ENCODE results near the gene HIVEP3. TPM values are rescaled to one million over a fixed set of nuclear protein-coding genes. Genes with fewer than 3 reads are reported as not detected.
"Not testable (repeated sequence)": the region's sequence is repeated elsewhere in the genome, so short reads cannot be mapped to it uniquely, and the experiment has no call there.

Gene HIVEP3
- total RNA-seq, 1 experiment from 2014 or later: 0.55 TPM

GRCh38 chr1:41950820-41951219, 32.1 kb upstream of the HIVEP3 start:
- H3K4me1 Mint-ChIP-seq: peaks cover 24% of the 10 kb centered on the region
- CTCF ChIA-PET: no interaction called here
- peaks cover 16% of the 10 kb centered on the region for H3K36me3 Mint-ChIP-seq
- DNase-seq (ENCODE audit: low spot score): no peak
- POLR2A ChIA-PET: no interaction called here
- no peaks in the 10 kb centered on the region; the same call in 1 of the 2 replicates for H3K27me3 Mint-ChIP-seq (ENCODE audit: low read depth)
- peaks cover 36% of the 10 kb centered on the region for H3K9me3 Mint-ChIP-seq
- no peak for ATAC-seq
- H3K4me3 Mint-ChIP-seq: no peak overlapping the region
- TF ChIP-seq SMAD4 (CRISPR knock-in tag; IDR thresholded peaks at IDR 0.05): no peak
- TF ChIP-seq SMAD3 (CRISPR knock-in tag; IDR thresholded peaks at IDR 0.05; ENCODE audit: borderline replicate concordance): no peak
- no peak for TF ChIP-seq FOXP1 (CRISPR knock-in tag; IDR thresholded peaks at IDR 0.05; ENCODE audit: borderline replicate concordance)
- no peak for TF ChIP-seq SP1 (CRISPR knock-in tag; conservative IDR thresholded peaks at IDR 0.05)
- TF ChIP-seq ZNF532 (CRISPR knock-in tag; IDR thresholded peaks at IDR 0.05; ENCODE audit: borderline replicate concordance): no peak
- no peak for TF ChIP-seq ZNF425 (CRISPR knock-in tag; conservative IDR thresholded peaks at IDR 0.05)
- no peak for TF ChIP-seq E2F4 (CRISPR knock-in tag; IDR thresholded peaks at IDR 0.05; ENCODE audit: borderline replicate concordance, low read depth)
- TF ChIP-seq JAZF1 (CRISPR knock-in tag; IDR thresholded peaks at IDR 0.05): no peak
- no peak for TF ChIP-seq ZNF512 (CRISPR knock-in tag; IDR thresholded peaks at IDR 0.05; ENCODE audit: borderline replicate concordance)
- TF ChIP-seq ZNF219 (CRISPR knock-in tag; IDR thresholded peaks at IDR 0.05; ENCODE audit: borderline replicate concordance): no peak
- TF ChIP-seq RELA (CRISPR knock-in tag; IDR thresholded peaks at IDR 0.05; ENCODE audit: borderline replicate concordance): no peak
- no peak for TF ChIP-seq SOX15 (CRISPR knock-in tag; IDR thresholded peaks at IDR 0.05)
- H3K27ac Mint-ChIP-seq: no peak overlapping the region

- peaks cover 52% of the 10 kb centered on the region for H3K9me3 Mint-ChIP-seq
- POLR2A ChIA-PET; H3K27ac Mint-ChIP-seq; H3K4me1 Mint-ChIP-seq; CTCF ChIA-PET; H3K27me3 Mint-ChIP-seq (ENCODE audit: low read depth); ATAC-seq; DNase-seq (ENCODE audit: low spot score); H3K4me3 Mint-ChIP-seq: not testable (repeated sequence)
- H3K36me3 Mint-ChIP-seq: peaks cover 22% of the 10 kb centered on the region
Measured at GRCh38 chr1:41945946-41946345, 27.2 kb upstream of the HIVEP3 start.

GRCh38 chr1:41943717-41944116, 25.0 kb upstream of the HIVEP3 start:
- POLR2A ChIA-PET: no interaction called here
- peaks cover 8% of the 10 kb centered on the region; the same call in 1 of the 2 replicates for H3K27me3 Mint-ChIP-seq (ENCODE audit: low read depth)
- DNase-seq (ENCODE audit: low spot score): no peak
- TF ChIP-seq ZNF416 (CRISPR knock-in tag; IDR thresholded peaks at IDR 0.05) (no peak), NR1H2 (CRISPR knock-in tag; IDR thresholded peaks at IDR 0.05) (no peak), ZNF396 (CRISPR knock-in tag; IDR thresholded peaks at IDR 0.05; ENCODE audit: borderline replicate concordance) (no peak), PREB (CRISPR knock-in tag; IDR thresholded peaks at IDR 0.05; ENCODE audit: borderline replicate concordance) (no peak), CDX4 (CRISPR knock-in tag; IDR thresholded peaks at IDR 0.05; ENCODE audit: borderline replicate concordance) (no peak), CREM (CRISPR knock-in tag; IDR thresholded peaks at IDR 0.05) (no peak)

More at GRCh38 chr1:41943717-41944116, 25.0 kb upstream of the HIVEP3 start:
- H3K27ac Mint-ChIP-seq: no peak overlapping the region
- H3K4me1 Mint-ChIP-seq: no peaks in the 10 kb centered on the region
- H3K36me3 Mint-ChIP-seq: peaks cover 6% of the 10 kb centered on the region
- CTCF ChIA-PET: no interaction called here
- H3K9me3 Mint-ChIP-seq: peaks cover 30% of the 10 kb centered on the region
- H3K4me3 Mint-ChIP-seq: no peak overlapping the region
- ATAC-seq: no peak

Measured in WTC11 (cell line).